Right cardiac atrium (tissue), 5 donors: ENCODE results near the gene DRAP1. TPM values are rescaled to one million over a fixed set of nuclear protein-coding genes. Genes with fewer than 3 reads are reported as not detected.
A peak's percentile ranks its signal among the peaks of the same experiment; 100 is the strongest.
"Not testable (repeated sequence)": the region's sequence is repeated elsewhere in the genome, so short reads cannot be mapped to it uniquely, and the experiment has no call there.

Experiments used
- ATAC-seq, 2 donors: fragments of 200-7000 bp; cut with Tn5 transposase; one replicate each; pipeline versions ENCODE4 v1.8.0 to v1.9.1; 2020; ENCODE audit warnings: moderate library complexity in 2 of 2, mild to moderate bottlenecking in 1 of 2
- DNase-seq, 3 donors: peaks; one replicate each; pipeline ENCODE4 v3.0.0-alpha.2; 2020
- H3K27ac ChIP-seq: one replicate; pipeline ENCODE4 v1.5.1; 2013; ENCODE audit warnings: mild to moderate bottlenecking, low read length, control low read depth, moderate library complexity
- H3K27me3 ChIP-seq: one replicate; pipeline ENCODE4 v1.6.1; 2013; ENCODE audit not compliant: control insufficient read depth, insufficient read depth
- H3K4me1 ChIP-seq: one replicate; pipeline ENCODE4 v1.6.1; 2013; ENCODE audit warnings: low read length; ENCODE audit not compliant: control insufficient read depth, insufficient read depth
- H3K4me3 ChIP-seq: one replicate; pipeline ENCODE4 v1.5.1; 2013; ENCODE audit warnings: low read length, control low read depth
- H3K9me3 ChIP-seq: one replicate; pipeline ENCODE4 v1.6.1; 2013; ENCODE audit warnings: low read length; ENCODE audit not compliant: control insufficient read depth
- WGBS: extraction: QIAGEN DNeasy Blood & Tissue Kit; methylation state at CpG from one replicate; pipeline ENCODE4 v1.1.7; 2013; 5-methylcytosine and 5-hydroxymethylcytosine counted together
- intact Hi-C, 4 donors: fragments of 100-400 bp; cut with DNase I; formaldehyde crosslinking; loops; one replicate each; pipeline versions ENCODE4 v1.11.0 to v1.14.0; 2022 to 2023
- polyA plus RNA-seq: library from polyadenylated mRNA; stranded (reverse); fragments of 200-250 nt; gene quantifications from one replicate; pipeline ENCODE4 v1.2.3, GENCODE V29; 2013
- total RNA-seq, 4 donors: library from RNA; stranded (reverse); fragmentation: NEBNext Ultra II Directional; extraction: Animal tissue kit (Norgen Biotek cat#: 25700); gene quantifications; one replicate each; pipeline ENCODE4 v1.2.1, GENCODE V29; 2021
- donor health status: healthy with polysubstance abuse.
- donor health status: DM: no; HTN: yes; CAD: no.
- donor health status: DM: no; HTN: no; CAD: no.
- donor health status: DM: no; HTN: yes; CAD: no; lungs with severe emphysema.
- donor health status: DM: yes; HTN: yes; CAD: no.

DRAP1 gene
- total and polyA plus RNA-seq, 5 donors = 82.9 to 130 (median 85.3) TPM

DNA sequence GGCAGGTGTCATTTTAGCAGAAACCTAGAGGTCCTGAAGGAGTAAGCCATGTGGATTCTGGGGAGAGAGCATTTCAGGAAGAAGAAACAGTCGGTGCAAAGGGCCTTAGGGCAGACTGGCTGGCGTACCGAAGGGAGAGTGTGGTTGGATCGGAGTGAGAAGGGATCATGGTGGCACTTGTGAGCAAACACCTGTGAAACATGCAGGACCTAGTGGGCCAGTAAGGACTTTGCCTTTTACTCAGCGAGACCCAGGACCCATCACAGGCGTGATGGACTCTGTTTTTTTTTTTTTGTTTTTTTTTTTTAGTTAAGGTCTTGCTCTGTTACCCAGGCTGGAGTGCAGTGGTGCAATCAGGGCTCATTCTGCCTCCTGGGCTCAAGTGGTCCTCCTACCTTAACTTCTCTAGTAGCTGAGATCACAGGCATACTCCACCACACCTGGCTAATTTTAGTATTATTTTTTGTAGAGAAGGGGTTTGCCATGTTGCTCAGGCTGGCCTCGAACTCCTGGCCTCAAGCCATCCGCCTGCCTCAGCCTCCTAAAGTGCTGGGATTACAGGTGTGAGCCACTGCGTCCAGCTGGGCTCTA, 22.6 kb downstream of the DRAP1 start:
- Histone ChIP-seq H3K27me3 (no peaks in the 10 kb centered on the region), H3K9me3 (no peaks in the 10 kb centered on the region), H3K4me3 (no peak overlapping the region), H3K27ac (no peak overlapping the region), H3K4me1 (no peaks in the 10 kb centered on the region)
- 67% methylated on average over 9 of the region's 9 CpGs for WGBS
- ATAC-seq = no peak
- intact Hi-C loops = no loop called here
- peak in 1 of 3 donors; percentile 0 for DNase-seq

DNA sequence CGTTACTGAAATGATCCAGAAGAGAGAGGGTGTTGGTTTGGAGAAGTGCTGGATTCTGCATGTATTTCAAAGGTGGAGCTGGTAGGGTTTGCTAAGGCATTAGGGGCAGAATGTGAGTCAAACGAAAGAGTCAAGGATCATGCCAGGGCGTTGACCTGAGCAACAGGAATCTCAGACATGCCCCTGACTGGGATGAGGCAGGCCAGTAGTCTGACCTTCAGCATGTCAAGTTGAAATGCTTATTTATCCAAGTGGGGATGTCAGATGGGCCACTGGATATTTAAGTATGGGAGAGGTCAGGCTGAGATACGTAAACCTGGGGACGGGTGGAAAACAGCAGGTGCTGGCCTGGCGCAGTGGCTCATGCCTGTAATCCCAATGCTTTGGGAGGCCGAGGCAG, 23.3 kb downstream of the DRAP1 start:
- ATAC-seq = no peak

DNA sequence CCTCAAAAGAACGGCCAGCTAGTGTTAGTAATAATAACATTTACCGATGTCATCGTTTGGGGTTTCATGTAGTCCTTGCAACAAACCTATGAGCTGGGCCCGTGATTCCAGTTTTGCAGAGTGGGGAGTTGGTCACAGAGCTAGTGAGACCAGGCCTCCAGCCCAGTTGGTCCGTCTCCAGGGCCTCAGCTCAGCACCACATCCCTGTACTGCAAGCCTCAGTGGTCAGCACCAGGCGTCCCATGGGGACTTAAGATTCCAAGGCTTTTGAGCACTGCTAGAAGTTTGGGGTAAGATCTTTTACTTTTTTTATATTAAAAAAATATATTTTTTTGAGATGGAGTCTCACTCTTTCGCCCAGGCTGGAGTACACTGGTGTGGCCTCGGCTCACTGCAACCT, 25.0 kb downstream of the DRAP1 start:
- intact Hi-C loops = no loop called here

More for the DNA sequence above, 23.3 kb downstream of the DRAP1 start:
- Histone ChIP-seq H3K4me1 (no peaks in the 10 kb centered on the region), H3K4me3 (no peak overlapping the region), H3K27ac (no peak overlapping the region), H3K27me3 (no peaks in the 10 kb centered on the region), H3K9me3 (no peaks in the 10 kb centered on the region)
- WGBS = 82% methylated on average over 7 of the region's 7 CpGs
- intact Hi-C loops = no loop called here
- DNase-seq = peak in 1 of 3 donors; percentile 37

DNA sequence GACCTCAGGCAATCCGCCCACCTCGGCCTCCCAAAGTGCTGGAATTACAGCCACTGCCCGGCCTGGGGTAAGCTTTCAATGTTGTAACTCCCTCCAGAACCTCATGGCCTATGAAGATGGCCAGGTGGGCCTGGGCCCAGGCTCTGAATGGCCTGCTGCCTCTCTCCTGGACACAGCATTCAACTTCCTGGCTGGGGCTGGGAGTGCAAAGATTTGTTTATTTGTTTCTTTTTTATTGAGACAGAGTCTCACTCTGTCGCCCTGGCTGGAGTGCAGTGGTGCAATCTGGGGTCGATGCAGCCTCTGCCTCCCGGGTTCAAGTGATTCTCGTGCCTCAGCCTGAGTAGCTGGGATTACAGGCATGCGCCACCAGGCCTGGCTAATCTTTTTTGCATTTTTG, 25.5 kb downstream of the DRAP1 start:
- Histone ChIP-seq H3K9me3 (no peaks in the 10 kb centered on the region), H3K4me1 (no peaks in the 10 kb centered on the region), H3K27me3 (no peaks in the 10 kb centered on the region), H3K4me3 (no peak overlapping the region), H3K27ac (no peak overlapping the region)
- ATAC-seq = no peak
- peak in 1 of 3 donors; percentile 9 for DNase-seq
- intact Hi-C loops = no loop called here
- WGBS = 86% methylated on average over 8 of the region's 8 CpGs

More for the DNA sequence above, 25.0 kb downstream of the DRAP1 start:
- H3K27me3 ChIP-seq = no peaks in the 10 kb centered on the region
- no peak for ATAC-seq
- WGBS = 88% methylated on average over 8 of the region's 8 CpGs
- peak in 1 of 3 donors; percentile 12 for DNase-seq
- no peak overlapping the region for H3K27ac ChIP-seq
- no peaks in the 10 kb centered on the region for H3K4me1 ChIP-seq
- H3K9me3 ChIP-seq = no peaks in the 10 kb centered on the region
- H3K4me3 ChIP-seq = no peak overlapping the region

DNA sequence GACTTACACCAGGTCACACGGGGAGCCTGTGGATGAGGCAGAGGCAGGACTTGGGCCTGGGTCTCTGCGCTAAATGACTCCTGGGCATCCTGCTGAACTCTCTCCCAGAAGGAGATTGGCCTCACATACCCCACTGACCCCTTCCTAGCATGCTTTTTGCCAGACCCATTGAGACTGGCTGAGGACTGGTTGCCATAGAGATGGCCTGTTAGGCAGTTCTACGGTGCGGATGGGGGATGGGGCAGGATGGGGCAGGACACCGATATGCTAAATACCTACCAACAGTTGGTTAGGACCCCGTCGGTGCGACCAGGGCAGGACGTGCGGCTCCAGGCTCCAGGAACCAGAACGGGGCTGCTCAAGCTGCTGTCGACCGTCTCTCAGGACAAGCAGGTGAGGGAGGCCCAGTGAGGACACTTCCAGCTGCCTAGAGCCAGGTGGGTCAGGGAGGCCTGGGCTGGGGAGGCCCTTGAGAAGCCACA, 26.2 kb downstream of the DRAP1 start, which contains the start of gene TSGA10IP:
Gene TSGA10IP (plus strand): TSS at position 51 of the 482 bp plus-strand sequence. CDS start 196 bp downstream, at position 247.
- ATAC-seq (peak in 1 of 2 donors; percentile 11), DNase-seq (peak in 1 of 3 donors; percentile 41)

DNA sequence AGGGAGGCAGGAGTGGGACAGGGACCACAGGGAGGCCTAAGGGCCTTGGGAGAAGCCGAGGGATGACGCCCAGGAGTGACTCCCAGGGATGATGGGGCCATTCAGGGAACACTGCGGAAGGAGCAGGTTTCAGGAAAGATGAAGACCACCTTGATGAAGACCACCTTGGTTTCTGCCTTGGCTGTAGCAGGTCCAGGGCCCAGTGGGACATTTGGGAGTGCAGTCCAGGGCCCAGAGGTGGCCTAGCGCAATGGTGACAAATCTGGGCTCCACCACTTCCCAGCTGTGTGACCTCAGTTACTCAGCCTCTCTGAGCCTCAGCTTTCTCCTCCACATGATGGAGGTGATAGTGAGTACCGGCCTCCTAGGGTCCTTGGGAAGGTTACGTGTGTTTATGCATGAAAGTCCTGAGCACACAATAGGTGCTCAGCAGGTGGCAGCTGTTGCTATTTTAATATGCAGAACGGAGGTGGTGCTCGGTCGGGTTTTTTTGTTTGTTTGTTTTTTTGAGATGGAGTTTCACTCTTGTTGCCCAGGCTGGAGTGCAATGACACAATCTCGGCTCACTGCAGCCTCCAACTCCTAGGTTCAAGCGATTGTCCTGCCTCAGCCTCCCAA, 26.8 kb downstream of the DRAP1 start:
- Histone ChIP-seq H3K27ac (no peak overlapping the region), H3K9me3 (no peaks in the 10 kb centered on the region), H3K27me3 (no peaks in the 10 kb centered on the region), H3K4me3 (no peak overlapping the region), H3K4me1 (no peaks in the 10 kb centered on the region)
- intact Hi-C loops = no loop called here
- no peak for ATAC-seq
- 80% methylated on average over 11 of the region's 11 CpGs for WGBS
- DNase-seq = peak in 1 of 3 donors; percentile 14

More for the DNA sequence above, 26.2 kb downstream of the DRAP1 start, which contains the start of gene TSGA10IP:
- no peaks in the 10 kb centered on the region for H3K9me3 ChIP-seq
- H3K4me1 ChIP-seq = no peaks in the 10 kb centered on the region
- 57% methylated on average over 13 of the region's 13 CpGs for WGBS
- H3K27me3 ChIP-seq = no peaks in the 10 kb centered on the region
- no peak within 1 kb of the TSS for H3K27ac ChIP-seq
- intact Hi-C loops = no loop called here
- no peak within 1 kb of the TSS for H3K4me3 ChIP-seq

DNA sequence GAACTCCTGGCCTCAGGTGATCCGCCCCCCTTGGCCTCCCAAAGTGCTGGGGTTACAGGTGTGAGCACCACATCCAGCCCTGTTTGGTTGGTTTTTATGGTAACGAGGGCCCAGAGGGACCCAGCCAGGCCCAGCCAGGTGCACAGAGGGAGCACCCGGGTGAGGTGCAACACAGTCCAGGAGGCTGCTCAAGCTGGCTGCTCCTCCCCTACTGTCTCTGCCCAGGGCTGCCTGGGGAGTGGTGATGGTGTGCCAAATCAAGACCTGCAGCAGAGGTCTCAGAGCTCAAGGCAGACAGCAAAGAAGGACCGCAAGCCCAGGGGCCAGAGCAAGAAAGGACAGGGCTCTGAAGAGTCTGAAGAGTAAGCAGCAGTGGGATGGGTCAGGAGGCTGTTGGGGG, 27.4 kb downstream of the DRAP1 start:
- H3K9me3 ChIP-seq = no peaks in the 10 kb centered on the region
- no peak for DNase-seq
- no peak for ATAC-seq
- 80% methylated on average over 4 of the region's 4 CpGs for WGBS
- no peak overlapping the region for H3K27ac ChIP-seq
- no peaks in the 10 kb centered on the region for H3K4me1 ChIP-seq
- H3K4me3 ChIP-seq = no peak overlapping the region
- intact Hi-C loops = no loop called here
- H3K27me3 ChIP-seq = no peaks in the 10 kb centered on the region

DNA sequence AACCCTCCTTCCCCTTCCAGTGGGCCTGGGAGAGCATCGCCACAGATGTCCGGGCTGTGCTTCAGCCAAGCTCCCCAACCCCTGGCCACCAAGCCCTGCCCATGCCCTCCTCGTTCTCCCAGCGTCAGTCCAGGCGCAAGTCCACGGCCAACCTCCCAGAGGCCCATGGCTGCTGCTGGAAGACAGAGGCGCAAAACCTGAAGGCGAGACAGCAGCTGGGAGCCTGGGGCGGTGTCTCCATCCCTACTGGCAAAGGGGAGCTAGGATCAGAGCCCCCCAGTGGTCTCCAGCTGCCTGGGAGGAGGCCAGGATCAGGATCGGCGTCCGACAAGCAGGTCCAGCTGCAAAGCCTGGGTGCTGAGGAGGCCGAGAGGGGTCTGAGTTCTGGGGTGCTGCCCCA, 27.9 kb downstream of the DRAP1 start:
- Histone ChIP-seq H3K4me1 (no peaks in the 10 kb centered on the region), H3K27me3 (no peaks in the 10 kb centered on the region), H3K27ac (no peak overlapping the region), H3K4me3 (no peak overlapping the region), H3K9me3 (no peaks in the 10 kb centered on the region)
- ATAC-seq (no peak), DNase-seq (no peak)
- intact Hi-C loops = no loop called here
- 43% methylated on average over 13 of the region's 13 CpGs for WGBS

DNA sequence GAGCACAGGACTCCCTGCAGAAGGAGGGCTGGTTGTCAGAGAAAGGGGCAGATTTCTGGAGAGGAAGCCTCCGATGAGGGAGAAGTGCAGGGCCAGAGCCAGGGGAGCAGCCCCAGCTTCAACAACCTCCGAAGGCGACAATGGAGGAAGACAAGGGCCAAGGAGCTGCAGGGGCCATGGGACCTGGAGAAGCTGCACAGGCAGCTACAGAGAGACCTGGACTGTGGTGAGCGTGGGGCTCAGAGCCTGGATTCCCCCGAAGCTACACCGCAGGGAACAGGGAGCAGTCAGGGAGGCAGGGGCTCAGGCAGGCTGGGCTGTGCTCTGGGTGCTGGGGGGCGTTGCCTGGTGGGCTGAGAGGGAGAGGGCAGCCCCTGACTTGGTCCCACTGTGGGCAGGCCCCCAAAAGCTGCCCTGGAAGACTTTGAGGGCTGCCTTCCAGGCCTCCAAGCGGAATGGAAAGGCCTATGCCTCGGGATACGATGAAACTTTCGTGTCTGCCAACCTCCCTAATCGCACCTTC, 28.4 kb downstream of the DRAP1 start:
- no peak overlapping the region for H3K27ac ChIP-seq
- intact Hi-C loops = no loop called here
- DNase-seq (no peak), ATAC-seq (no peak)
- no peaks in the 10 kb centered on the region for H3K27me3 ChIP-seq
- H3K4me3 ChIP-seq = no peak overlapping the region
- no peaks in the 10 kb centered on the region for H3K9me3 ChIP-seq
- no peaks in the 10 kb centered on the region for H3K4me1 ChIP-seq
- WGBS = 82% methylated on average over 12 of the region's 12 CpGs

DNA sequence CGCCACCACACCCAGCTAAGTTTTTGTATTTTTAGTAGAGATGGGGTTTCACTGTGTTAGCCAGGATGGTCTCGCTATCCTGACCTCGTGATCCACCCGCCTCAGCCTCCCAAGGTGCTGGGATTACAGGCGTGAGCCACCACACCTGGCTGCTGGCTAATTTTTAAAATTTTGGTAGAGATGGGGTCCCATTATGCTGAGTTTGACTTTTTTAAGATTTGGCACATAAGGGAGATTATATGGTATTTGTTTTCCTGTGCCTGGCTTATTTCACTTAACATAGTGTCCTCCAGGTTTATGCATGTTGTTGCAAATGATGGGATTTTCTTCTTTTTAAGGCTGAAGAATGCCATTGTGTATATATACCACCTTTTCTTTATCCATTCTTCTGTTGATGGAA, 31.5 kb downstream of the DRAP1 start:
- H3K4me3 ChIP-seq, H3K4me1 ChIP-seq, ATAC-seq, intact Hi-C loops, H3K27ac ChIP-seq, DNase-seq, H3K27me3 ChIP-seq, H3K9me3 ChIP-seq: not testable (repeated sequence)
- WGBS = 94% methylated on average over 5 of the region's 5 CpGs

DNA sequence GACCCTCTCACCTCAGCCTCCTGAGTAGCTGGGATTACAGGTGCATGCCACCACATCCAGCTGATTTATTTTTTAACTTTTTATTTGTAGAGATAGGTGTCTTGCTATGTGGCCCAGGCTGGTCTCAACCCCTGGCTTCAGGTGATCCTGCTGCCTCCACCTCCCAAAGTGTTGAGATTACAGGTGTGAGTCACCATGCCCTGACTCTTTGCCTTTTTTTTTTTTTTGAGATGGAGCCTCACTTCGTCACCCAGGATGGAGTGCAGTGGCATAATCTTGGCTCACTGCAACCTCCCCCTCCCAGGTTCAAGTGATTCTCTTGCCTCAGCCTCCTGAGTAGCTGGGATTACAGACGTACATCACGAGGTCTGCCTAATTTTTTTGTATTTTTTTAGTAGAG, 32.4 kb downstream of the DRAP1 start:
- H3K27me3 ChIP-seq, ATAC-seq, H3K4me3 ChIP-seq, H3K4me1 ChIP-seq, H3K27ac ChIP-seq, intact Hi-C loops, DNase-seq, H3K9me3 ChIP-seq: not testable (repeated sequence)
- WGBS = 58% methylated on average over 3 of the region's 3 CpGs
